NCI-H1092 (cell line): Measurements from ENCODE around the gene TBXAS1.
"Not testable (repeated sequence)": the region's sequence is repeated elsewhere in the genome, so short reads cannot be mapped to it uniquely, and the experiment has no call there.

Experiments
- DNase-seq: peaks from one replicate; lab custom pipeline; 2025; lab: John Stamatoyannopoulos, UW

Gene TBXAS1

DNA sequence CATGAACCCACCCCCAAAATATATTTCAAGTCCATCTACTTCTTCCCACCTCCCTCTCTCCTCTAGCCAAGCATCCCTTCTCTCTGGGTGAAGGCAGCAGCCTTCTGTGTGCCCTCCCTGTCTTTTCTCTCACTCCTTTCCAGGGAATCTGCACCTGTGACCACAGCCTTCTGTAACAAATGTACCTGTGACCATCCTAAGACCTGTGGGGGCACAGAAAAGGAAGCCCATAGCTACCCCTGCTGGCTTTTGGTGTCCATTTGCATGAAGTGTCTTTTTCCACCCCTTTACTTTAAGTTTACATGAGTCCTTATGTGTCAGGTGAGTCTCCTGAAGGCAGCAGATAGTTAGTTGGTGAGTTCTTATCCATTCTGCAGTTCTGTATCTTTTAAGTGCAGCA lies 2.0 kb upstream of the TBXAS1 start:
- DNase-seq, result no peak

DNA sequence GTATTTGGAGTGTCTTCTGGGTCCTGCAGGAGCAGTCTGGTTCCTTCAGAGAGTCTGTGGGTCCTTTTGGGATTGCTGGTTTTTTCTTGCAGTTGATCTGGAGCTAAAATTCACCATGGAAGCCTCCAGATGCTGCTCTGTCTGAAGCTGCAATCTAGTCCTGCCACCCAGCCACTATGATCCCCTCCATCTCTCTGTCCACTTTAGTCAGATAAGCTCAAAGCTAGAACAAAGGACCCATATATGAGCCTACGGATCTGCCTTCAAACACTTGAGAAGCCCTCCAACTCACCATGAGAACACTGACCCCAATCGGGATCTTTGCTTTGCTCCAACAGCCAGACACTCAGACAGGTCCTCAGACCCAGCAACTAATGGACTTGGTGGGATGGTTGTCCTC lies 618 bp upstream of the TBXAS1 start:
- no peak for DNase-seq

GRCh38 chr7:139829775-139830117 lies 682 bp downstream of the TBXAS1 start:
- DNase-seq, result no peak

DNA sequence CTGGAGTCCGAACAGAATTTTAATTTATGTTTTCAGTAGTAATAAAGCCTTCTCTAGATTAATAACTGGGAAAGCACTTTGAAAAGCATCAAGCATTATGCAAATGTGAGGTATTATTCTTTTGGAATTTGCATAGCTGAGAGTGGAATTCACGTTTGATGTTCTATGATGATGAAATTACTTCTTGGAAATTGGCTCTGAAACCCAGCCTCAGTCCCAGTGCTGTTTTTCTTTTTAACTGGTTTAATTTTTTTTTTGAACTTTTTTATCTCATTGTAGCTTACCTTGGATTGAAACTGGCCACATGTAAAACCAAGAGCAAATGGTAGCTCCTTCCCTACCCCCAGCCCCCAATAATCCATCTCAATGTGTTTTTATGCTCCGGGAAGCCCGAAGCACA lies 1.2 kb downstream of the TBXAS1 start:
- DNase-seq, result no peak

GRCh38 chr7:139830782-139831501 lies 1.9 kb downstream of the TBXAS1 start:
- no peak for DNase-seq

DNA sequence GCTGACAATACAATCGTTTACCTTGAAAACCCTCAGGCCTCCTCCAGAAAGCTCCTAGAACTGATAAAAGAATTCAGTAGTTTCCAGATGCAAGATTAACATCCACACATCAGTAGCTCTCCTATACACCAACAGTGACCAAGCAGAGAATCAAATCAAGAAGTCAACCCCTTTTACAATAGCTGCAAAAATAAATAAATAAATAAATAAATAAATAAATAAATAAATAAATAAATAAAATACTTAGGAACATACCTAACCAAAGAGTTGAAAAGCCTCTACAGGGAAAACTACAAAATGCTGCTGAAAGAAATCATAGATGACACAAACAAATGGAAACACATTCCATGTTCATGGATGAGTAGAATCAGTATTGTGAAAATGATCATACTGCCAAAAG lies 6.8 kb downstream of the TBXAS1 start:
- DNase-seq, result not testable (repeated sequence)

- not testable (repeated sequence) for DNase-seq
Measured at GRCh38 chr7:139837291-139837690, 8.2 kb downstream of the TBXAS1 start.

- no peak for DNase-seq
Measured at GRCh38 chr7:139838276-139838675, 9.2 kb downstream of the TBXAS1 start.

- no peak for DNase-seq
Measured at GRCh38 chr7:139838876-139839275, 9.8 kb downstream of the TBXAS1 start.

- DNase-seq, result no peak
Measured at GRCh38 chr7:139840776-139841175, 11.7 kb downstream of the TBXAS1 start.

DNA sequence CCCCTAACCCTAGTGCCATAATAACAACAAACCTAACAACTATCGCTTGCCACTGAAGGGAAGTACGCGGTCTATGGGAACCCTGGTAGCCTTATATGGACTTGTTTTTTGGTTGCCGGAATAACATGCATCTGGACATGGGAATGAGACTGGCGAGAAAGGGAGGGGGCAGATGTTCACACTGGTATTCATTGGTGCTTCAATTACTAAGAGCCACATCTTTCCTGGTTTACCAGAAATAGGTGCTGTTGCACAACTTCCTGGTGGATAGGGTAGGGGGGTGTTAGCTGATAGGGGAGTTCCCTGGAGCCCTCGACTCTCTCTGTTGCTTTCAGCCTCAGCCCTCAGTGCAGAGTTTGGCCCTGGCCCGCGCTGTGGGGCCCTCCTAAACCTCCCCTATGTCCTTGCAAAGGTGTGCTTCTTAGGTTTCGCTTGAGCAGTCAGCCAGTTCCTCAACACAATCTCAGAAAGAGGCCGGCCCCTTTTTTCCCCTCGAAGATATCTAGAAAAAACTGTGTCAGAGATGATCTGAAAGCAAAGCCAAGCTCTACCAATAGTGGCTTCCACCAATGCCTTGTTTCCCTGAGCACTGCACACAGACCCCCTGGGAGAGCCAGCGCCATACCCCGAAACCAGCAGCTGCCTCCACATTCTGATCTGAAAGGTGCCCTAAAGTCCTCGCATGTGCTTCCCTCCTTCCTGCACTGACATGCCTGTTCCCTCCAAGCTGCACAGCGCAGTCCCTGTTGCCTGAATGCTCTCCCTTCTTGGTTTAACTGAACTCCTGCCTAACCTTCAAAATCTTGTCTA lies 13.5 kb downstream of the TBXAS1 start:
- DNase-seq, result no peak

DNA sequence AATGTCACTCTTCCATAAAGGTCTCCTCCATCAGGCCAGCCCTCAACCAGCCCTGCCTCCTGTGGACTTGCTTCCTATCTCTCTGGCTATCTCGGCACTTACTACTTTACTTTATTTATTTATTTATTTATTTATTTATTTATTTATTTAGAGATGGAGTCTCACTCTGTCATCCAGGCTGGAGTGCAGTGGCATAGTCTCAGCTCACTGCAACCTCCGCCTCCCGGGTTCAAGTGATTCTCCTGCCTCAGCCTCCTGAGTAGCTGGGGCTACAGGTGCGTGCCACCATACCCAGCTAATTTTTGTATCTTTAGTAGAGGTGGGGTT lies 14.1 kb downstream of the TBXAS1 start:
- not testable (repeated sequence) for DNase-seq

- DNase-seq, result no peak
Measured at GRCh38 chr7:139844779-139845442, 15.8 kb downstream of the TBXAS1 start.

DNA sequence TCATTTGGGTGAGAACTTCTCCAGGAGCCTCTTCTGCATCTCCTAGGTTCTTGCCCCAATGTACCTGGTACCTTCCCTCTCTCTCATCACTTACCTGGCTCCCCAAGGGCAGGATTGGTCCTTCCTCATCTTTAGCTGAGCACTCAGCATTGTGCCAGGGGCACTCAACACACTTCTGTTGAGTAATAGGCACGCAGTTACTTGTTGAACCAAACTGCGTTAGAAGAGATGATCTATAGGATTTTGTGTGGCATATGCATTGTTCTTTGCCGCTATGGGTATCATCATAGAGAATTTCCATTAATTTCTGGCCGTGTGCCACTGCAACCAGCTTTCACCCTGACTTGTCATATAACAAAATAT lies 16.4 kb downstream of the TBXAS1 start:
- no peak for DNase-seq

GRCh38 chr7:139846297-139846696 lies 17.2 kb downstream of the TBXAS1 start:
- DNase-seq, result no peak

DNA sequence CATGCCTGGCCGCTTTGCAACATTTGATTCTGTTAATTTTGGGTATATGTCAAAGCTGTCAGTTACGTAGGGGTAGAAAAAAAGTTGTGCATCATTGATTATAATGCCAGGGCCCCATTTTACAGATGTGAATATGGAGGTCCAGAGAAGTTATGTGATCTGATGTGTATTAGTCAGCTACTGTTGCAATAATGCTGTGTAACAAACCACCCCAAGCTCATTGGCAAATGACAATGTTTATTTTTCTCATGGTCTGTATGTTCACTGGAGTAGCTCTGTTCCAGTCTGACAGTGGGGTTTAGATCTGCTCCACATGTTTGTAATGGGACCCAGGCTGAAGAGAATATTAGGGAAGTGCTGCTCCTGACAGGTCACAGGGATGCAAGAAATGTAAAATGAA lies 19.2 kb downstream of the TBXAS1 start:
- no peak for DNase-seq

- no peak for DNase-seq
Measured at GRCh38 chr7:139850906-139851305, 21.8 kb downstream of the TBXAS1 start.

GRCh38 chr7:139851770-139852481 lies 22.9 kb downstream of the TBXAS1 start:
- DNase-seq, result no peak

DNA sequence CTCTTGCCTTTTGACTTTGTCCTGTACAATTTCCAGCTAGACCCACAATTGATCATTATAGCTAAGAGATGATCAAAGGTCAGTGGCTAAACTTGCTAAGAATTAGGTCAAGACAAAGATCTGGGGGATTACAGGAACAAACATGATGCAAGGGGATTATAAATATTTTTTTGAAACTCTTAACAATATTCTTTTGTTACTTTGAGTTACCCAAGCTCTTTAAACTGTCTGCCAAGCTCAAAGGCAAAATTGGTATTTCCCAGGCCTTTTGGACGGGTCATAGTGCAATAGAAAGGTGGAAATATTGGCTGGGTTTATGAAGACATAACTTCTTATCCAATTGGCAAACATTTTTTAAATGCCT lies 23.4 kb downstream of the TBXAS1 start:
- DNase-seq, result no peak

GRCh38 chr7:139853506-139854123 lies 24.6 kb downstream of the TBXAS1 start:
- DNase-seq, result no peak

GRCh38 chr7:139854124-139854511 lies 25.1 kb downstream of the TBXAS1 start:
- DNase-seq, result no peak

- DNase-seq, result no peak
Measured at GRCh38 chr7:139854803-139855497, 25.9 kb downstream of the TBXAS1 start.
